ENCODE data around the gene SLC1A2. TPM values are rescaled to one million over a fixed set of nuclear protein-coding genes. Genes with fewer than 3 reads are reported as not detected.

Gene SLC1A2
- total RNA-seq, 1 experiment from 2014 or later: 0.50 TPM

GRCh38 chr11:35366798-35367197 is 52.6 kb downstream of the SLC1A2 start:
- H3K18ac ChIP-seq (ENCODE audit: insufficient read length, low read depth, low read length): no peak overlapping the region
- H3K79me1 ChIP-seq (ENCODE audit: insufficient read depth, low read depth, low read length, poor library complexity, severe bottlenecking): no peaks in the 10 kb centered on the region
- H2BK120ac ChIP-seq (ENCODE audit: low read depth, low read length, poor library complexity, severe bottlenecking): no peak overlapping the region
- no CpG with 5 or more reads among the region's 1 CpG for WGBS (ENCODE audit: extremely low coverage, insufficient read length, low lambda C conversion rate)
- H2BK5ac ChIP-seq (ENCODE audit: insufficient read length, low read length): no peak overlapping the region
- H3K23ac ChIP-seq (ENCODE audit: insufficient read length, low read depth, low read length): no peak overlapping the region
- H3K4me2 ChIP-seq (ENCODE audit: insufficient read depth, insufficient read length, low read length): no peak overlapping the region
- no peak overlapping the region for H4K91ac ChIP-seq (ENCODE audit: insufficient read length, low read depth, low read length)
- no peak overlapping the region for H3T11ph ChIP-seq (ENCODE audit: low read length)
- no peak overlapping the region for H2BK15ac ChIP-seq (ENCODE audit: low read depth, low read length)
- H2AK5ac ChIP-seq (ENCODE audit: insufficient read length, low read length): no peak overlapping the region
- DNase-seq: no peak
- H4K8ac ChIP-seq (replicated peaks; ENCODE audit: insufficient read length, low read depth, low read length): no peak overlapping the region
- no peaks in the 10 kb centered on the region for H3K23me2 ChIP-seq (ENCODE audit: insufficient read length, low read depth, low read length, poor library complexity, severe bottlenecking)
- no peak overlapping the region for H3K4ac ChIP-seq (ENCODE audit: low read depth, low read length)
- no peak overlapping the region for H4K5ac ChIP-seq (ENCODE audit: insufficient read length, low read depth, low read length)
- H3K4me1 ChIP-seq (ENCODE audit: insufficient read depth, low read length): no peaks in the 10 kb centered on the region
- H2AFZ ChIP-seq (ENCODE audit: low read length): no peak overlapping the region
- no peak overlapping the region for H2BK20ac ChIP-seq (ENCODE audit: low read depth, low read length, poor library complexity, severe bottlenecking)
- no peak for TF ChIP-seq CTCF (conservative IDR thresholded peaks at IDR 0.05)
- no peaks in the 10 kb centered on the region for H3K36me3 Mint-ChIP-seq (ENCODE audit: insufficient read depth in 1 of 3, low read depth in 3 of 3)
- no peaks in the 10 kb centered on the region for H3K9me3 ChIP-seq (ENCODE audit: control insufficient read depth, low read depth, low read length)
- H3K27ac Mint-ChIP-seq: no peak overlapping the region; a peak in 1 of 7 replicates
- no peak overlapping the region for H2BK12ac ChIP-seq (ENCODE audit: insufficient read length, low read depth, low read length)
- H3K27me3 Mint-ChIP-seq (ENCODE audit: low read depth): peaks cover 13% of the 10 kb centered on the region
- H3K9me3 Mint-ChIP-seq: peaks cover 0 to 2% of the 10 kb centered on the region in 2 experiments; a peak in 2 of 5 replicates
- H3K4me1 Mint-ChIP-seq: peaks cover 0 to 7% of the 10 kb centered on the region in 2 experiments; a peak in 2 of 4 replicates
- H3K14ac ChIP-seq (ENCODE audit: insufficient read depth, low read length): no peak overlapping the region
- no peak overlapping the region for H3K56ac ChIP-seq (ENCODE audit: insufficient read length, low read depth, low read length)
- no peaks in the 10 kb centered on the region for H3K27me3 ChIP-seq (ENCODE audit: insufficient read depth, low read length)
- H3K4me3 Mint-ChIP-seq: no peak overlapping the region; a peak in 1 of 5 replicates
- H3K79me2 ChIP-seq (ENCODE audit: insufficient read depth, low read length): no peaks in the 10 kb centered on the region
- no peak overlapping the region for H3K9ac ChIP-seq (ENCODE audit: extremely low read depth, insufficient read length, low read length)
- H4K20me1 ChIP-seq (ENCODE audit: control insufficient read depth, insufficient read depth, insufficient read length): no peaks in the 10 kb centered on the region
- no peak overlapping the region for H3K27ac ChIP-seq (ENCODE audit: insufficient read length, low read depth, low read length)

Data from H9 (cell line).